Measurements from ENCODE around the gene CNTFR.

DNA sequence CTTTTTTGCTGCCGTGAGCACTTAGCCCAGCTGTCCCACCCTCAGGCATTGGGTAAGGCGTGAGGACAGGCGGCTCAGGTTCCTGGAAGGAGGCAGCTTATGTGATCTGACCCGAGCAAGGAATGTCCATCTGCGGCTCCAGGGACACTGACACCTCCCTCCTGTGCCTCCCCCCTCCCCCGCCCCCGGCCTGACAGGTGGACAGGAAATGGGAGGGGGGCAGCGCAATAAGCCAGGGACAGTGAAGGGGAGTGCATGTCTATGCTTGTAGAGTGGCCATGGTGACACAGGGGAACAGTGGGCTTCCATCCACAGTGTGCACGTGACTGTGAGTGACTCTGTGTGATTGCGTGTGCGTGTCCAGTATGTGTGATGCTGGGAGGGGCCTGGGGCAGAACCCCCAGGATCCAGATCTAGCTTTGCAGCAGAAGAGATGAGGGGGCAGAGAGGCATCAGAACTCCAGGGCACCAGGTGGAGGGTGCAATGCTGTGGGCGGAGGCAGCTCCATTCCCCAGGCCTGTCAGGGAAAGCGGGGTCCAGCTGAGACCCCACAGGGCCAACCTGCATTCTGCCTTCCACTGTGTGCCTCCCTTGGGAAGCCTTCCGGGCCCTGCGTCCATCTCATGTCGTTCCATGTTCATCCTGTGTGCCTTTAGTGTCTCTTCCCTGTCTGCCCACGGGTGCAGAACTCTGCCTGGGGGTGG is 30.5 kb downstream of the CNTFR start:
- TF ChIP-seq CTCF (IDR thresholded peaks at IDR 0.05) (no peak), POLR2AphosphoS5 (IDR thresholded peaks at IDR 0.05) (no peak), POLR2A (IDR thresholded peaks at IDR 0.05) (no peak)
